ENCODE measurements around the gene ERCC6.

ERCC6 gene

GRCh38 chr10:49474901-49475300 lies 64.0 kb downstream of the ERCC6 start:
- H3K4me1 Mint-ChIP-seq (ENCODE audit: low read depth) = no peaks in the 10 kb centered on the region
- no peaks in the 10 kb centered on the region for H3K27me3 Mint-ChIP-seq
- no peak overlapping the region for H3K4me3 Mint-ChIP-seq
- peaks cover 64% of the 10 kb centered on the region for H3K36me3 Mint-ChIP-seq (ENCODE audit: low read depth)
- H3K27ac Mint-ChIP-seq = no peak overlapping the region
- no peaks in the 10 kb centered on the region for H3K9me3 Mint-ChIP-seq

- H3K4me1 Mint-ChIP-seq (ENCODE audit: low read depth) = no peaks in the 10 kb centered on the region
- H3K4me3 Mint-ChIP-seq = no peak overlapping the region
- H3K27ac Mint-ChIP-seq = no peak overlapping the region
- H3K27me3 Mint-ChIP-seq = no peaks in the 10 kb centered on the region
- peaks cover 72% of the 10 kb centered on the region for H3K36me3 Mint-ChIP-seq (ENCODE audit: low read depth)
- no peaks in the 10 kb centered on the region for H3K9me3 Mint-ChIP-seq
Observed at GRCh38 chr10:49471532-49471931, 67.4 kb downstream of the ERCC6 start.

DNA sequence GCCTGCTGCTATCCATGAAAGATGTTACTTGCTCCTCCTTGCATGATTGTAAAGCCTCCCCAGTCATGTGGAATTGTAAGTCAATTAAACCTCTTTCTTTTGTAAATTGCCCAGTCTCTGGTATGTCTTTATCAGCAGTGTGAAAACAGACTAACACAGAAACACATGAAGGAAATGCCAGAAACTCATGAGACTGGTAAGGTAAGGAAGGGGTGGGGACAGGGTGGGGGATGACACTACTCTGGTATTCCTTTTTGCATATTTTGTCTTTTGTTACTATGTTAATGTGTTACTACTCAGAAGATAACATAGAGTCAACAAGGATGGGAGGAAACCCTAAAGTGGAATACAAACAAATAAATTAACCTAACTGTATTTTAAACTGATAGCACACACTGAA lies 73.2 kb downstream of the ERCC6 start:
- H3K9me3 Mint-ChIP-seq = peaks cover 17% of the 10 kb centered on the region
- no peaks in the 10 kb centered on the region for H3K27me3 Mint-ChIP-seq
- H3K4me1 Mint-ChIP-seq (ENCODE audit: low read depth) = no peaks in the 10 kb centered on the region
- H3K27ac Mint-ChIP-seq = no peak overlapping the region
- peaks cover 78% of the 10 kb centered on the region for H3K36me3 Mint-ChIP-seq (ENCODE audit: low read depth)
- no peak overlapping the region for H3K4me3 Mint-ChIP-seq

All from stimulated activated naive CD8-positive, alpha-beta T cell treated with anti-CD3 and anti-CD28 coated beads, Interleukin-15, Interleukin-2, amounts not matched to agents 100 ng/mL and 50 ng/mL, for 24 hours (primary cell).